SK-N-SH treated with all-trans-retinoic acid at 6 μM for 48 hours (cell line): ENCODE data around the gene GNG8.

Source experiments
- ARNTL ChIP-seq: fragments of 450-650 bp; formaldehyde crosslinking; IDR thresholded peaks from 2 replicates; pipeline ENCODE4 v1.5.0; 2020; ENCODE audit warnings: low read depth, mild to moderate bottlenecking, moderate library complexity, borderline replicate concordance
- BACH2 ChIP-seq: fragments of 250-450 bp; sonication (Bioruptor Pico); IDR thresholded peaks from 2 replicates; pipeline ENCODE4 v1.9.0; 2021; ENCODE audit warnings: mild to moderate bottlenecking, borderline replicate concordance
- CREB5 ChIP-seq: fragments of 250-450 bp; sonication (Bioruptor Pico); IDR thresholded peaks from 2 replicates; pipeline ENCODE4 v1.5.1; 2020; ENCODE audit warnings: low read depth, mild to moderate bottlenecking, moderate library complexity
- ESRRG ChIP-seq: fragments of 250-450 bp; sonication (Bioruptor Pico); IDR thresholded peaks from 2 replicates; pipeline ENCODE4 v1.6.1; 2021; ENCODE audit warnings: mild to moderate bottlenecking
- ISL1 ChIP-seq: fragments of 250-450 bp; sonication (Bioruptor Pico); IDR thresholded peaks from 2 replicates; pipeline ENCODE4 v2.1.2; 2022; ENCODE audit warnings: mild to moderate bottlenecking, moderate library complexity
- POU6F1 ChIP-seq: fragments of 250-450 bp; sonication (Bioruptor Pico); IDR thresholded peaks from 2 replicates; pipeline ENCODE4 v1.8.0; 2021; ENCODE audit warnings: low read depth, mild to moderate bottlenecking, moderate library complexity, borderline replicate concordance
- RARB ChIP-seq: fragments of 250-450 bp; sonication (Bioruptor Pico); IDR thresholded peaks from 2 replicates; pipeline ENCODE4 v1.8.0; 2021; ENCODE audit warnings: mild to moderate bottlenecking, moderate library complexity
- SNAI2 ChIP-seq: fragments of 250-450 bp; sonication (Bioruptor Pico); IDR thresholded peaks from 2 replicates; pipeline ENCODE4 v1.5.0; 2020; ENCODE audit warnings: mild to moderate bottlenecking, moderate library complexity
- TCF4 ChIP-seq: fragments of 250-450 bp; sonication (Bioruptor Pico); IDR thresholded peaks from 2 replicates; pipeline ENCODE4 v1.8.0; 2021; ENCODE audit warnings: mild to moderate bottlenecking, moderate library complexity, borderline replicate concordance

- TF ChIP-seq ESRRG (CRISPR knock-in tag) (no peak), ISL1 (CRISPR knock-in tag) (no peak), BACH2 (no peak), CREB5 (CRISPR knock-in tag) (no peak), TCF4 (no peak), RARB (no peak), ARNTL (no peak), SNAI2 (CRISPR knock-in tag) (no peak), POU6F1 (no peak)
These were observed 34.4 kb downstream of the GNG8 start, which contains the start of gene CALM3 for GRCh38 chr19:46601318-46602224.
